SH-SY5Y (cell line): ENCODE measurements around the gene ABLIM2.

Source experiments
- GATA2 ChIP-seq: IDR thresholded peaks from 2 replicates; pipeline ENCODE4 v1.6.1; 2011; ENCODE audit warnings: mild to moderate bottlenecking, low read depth, low read length
- GATA3 ChIP-seq: IDR thresholded peaks from 2 replicates; pipeline ENCODE4 v1.6.1; 2011; ENCODE audit warnings: low read depth, mild to moderate bottlenecking, low read length, moderate library complexity

DNA sequence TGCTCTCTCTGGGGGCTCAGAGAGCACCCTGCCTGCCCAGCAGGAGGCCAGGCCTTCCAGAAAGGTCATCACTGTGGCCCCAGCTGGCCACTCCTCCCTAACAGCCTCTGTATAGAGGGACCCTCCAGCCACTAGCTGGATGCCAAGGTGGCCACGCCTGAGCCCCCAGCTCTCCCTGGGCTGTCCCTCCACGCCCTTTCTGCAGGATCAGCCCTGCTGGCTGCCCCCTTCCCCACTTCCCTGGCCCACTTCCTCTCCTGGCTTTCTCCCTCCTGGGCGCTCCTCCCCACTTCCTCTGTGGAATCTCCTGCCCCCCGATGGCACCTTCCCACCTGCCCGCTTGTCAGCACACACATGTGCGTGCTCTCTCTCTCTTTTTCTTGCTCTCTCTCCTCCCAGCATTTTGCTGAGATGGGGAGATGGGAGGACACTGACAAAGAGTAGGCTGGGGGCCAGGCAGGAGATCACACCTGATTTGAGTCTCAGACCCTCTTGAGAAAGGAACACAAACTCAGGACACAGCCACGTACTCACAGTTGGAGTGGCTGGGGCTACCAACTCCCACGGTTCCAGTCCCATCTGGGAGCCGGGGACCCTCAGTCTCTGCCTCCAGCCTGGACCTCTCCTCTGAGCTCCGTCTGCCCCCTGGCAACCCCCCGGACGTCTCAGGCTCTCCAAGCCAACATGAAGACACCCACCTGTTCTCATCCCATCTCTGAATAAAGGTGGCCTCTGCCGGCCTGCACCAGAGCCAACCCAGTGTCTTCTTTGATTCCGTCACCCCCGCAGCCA, 156.9 kb downstream of the ABLIM2 start:
- TF ChIP-seq GATA2, result no peak
- TF ChIP-seq GATA3, result no peak
